ENCODE results near the gene WDR45B. TPM values are rescaled to one million over a fixed set of nuclear protein-coding genes. Genes with fewer than 3 reads are reported as not detected.

The WDR45B gene
- polyA plus RNA-seq, 12 donors, result 51.4 to 91.2 (median 58.0) TPM; not detected in 1

Other genes with a start within 250 kb of the WDR45B start
- gene HEXD, start 230.1 kb downstream of the WDR45B start, polyA plus RNA-seq (ENCODE audit: insufficient read length in 12 of 12), result 10 to 100 TPM in 11 of 12 donors, not detected in 1; 15.8 to 33.7 (median 21.9) TPM
- 10 to 100 TPM in 11 of 12 donors, not detected in 1; 13.4 to 25.1 (median 18.5) TPM for gene OGFOD3, start 229.9 kb downstream of the WDR45B start, polyA plus RNA-seq (ENCODE audit: insufficient read length in 12 of 12)
- gene CYBC1, start 197.7 kb downstream of the WDR45B start, polyA plus RNA-seq (ENCODE audit: insufficient read length in 12 of 12), result 100 to 1,000 TPM in 1 of 12 donors, 10 to 100 TPM in 10, not detected in 1; 25.9 to 149 (median 30.6) TPM
- gene NARF, start 189.7 kb downstream of the WDR45B start, polyA plus RNA-seq (ENCODE audit: insufficient read length in 12 of 12), result 10 to 100 TPM in 11 of 12 donors, not detected in 1; 35.0 to 81.2 (median 66.0) TPM
- 10 to 100 TPM in 11 of 12 donors, not detected in 1; 33.6 to 62.0 (median 41.4) TPM for gene FOXK2, start 128.7 kb downstream of the WDR45B start, polyA plus RNA-seq (ENCODE audit: insufficient read length in 12 of 12)
- gene RAB40B, start 50.3 kb upstream of the WDR45B start, polyA plus RNA-seq (ENCODE audit: insufficient read length in 12 of 12), result 10 to 100 TPM in 11 of 12 donors, not detected in 1; 31.8 to 75.0 (median 41.8) TPM
- gene FN3KRP, start 68.3 kb upstream of the WDR45B start, polyA plus RNA-seq (ENCODE audit: insufficient read length in 12 of 12), result 10 to 100 TPM in 11 of 12 donors, not detected in 1; 19.6 to 38.5 (median 32.7) TPM
- 10 to 100 TPM in 10 of 12 donors, 1 to 10 TPM in 1, not detected in 1; 9.9 to 22.2 (median 15.5) TPM for gene FN3K, start 87.2 kb upstream of the WDR45B start, polyA plus RNA-seq (ENCODE audit: insufficient read length in 12 of 12)
- gene TBCD, start 103.6 kb upstream of the WDR45B start, polyA plus RNA-seq (ENCODE audit: insufficient read length in 12 of 12), result 10 to 100 TPM in 11 of 12 donors, not detected in 1; 47.5 to 79.6 (median 55.9) TPM
- gene ZNF750, start 191.6 kb upstream of the WDR45B start, polyA plus RNA-seq (ENCODE audit: insufficient read length in 12 of 12), result 10 to 100 TPM in 2 of 12 donors, 1 to 10 TPM in 1, under 1 TPM in 7, not detected in 2; 0.10 to 38.6 (median 0.24) TPM

Data from muscle of arm (tissue), 12 donors.